NCI-H146 (cell line): Measurements from ENCODE around the gene PLEK2.
A peak's percentile ranks its signal among the peaks of the same experiment; 100 is the strongest.

Experiments used
- DNase-seq: peaks from one replicate; lab custom pipeline; 2025; lab: John Stamatoyannopoulos, UW

PLEK2 gene

DNA sequence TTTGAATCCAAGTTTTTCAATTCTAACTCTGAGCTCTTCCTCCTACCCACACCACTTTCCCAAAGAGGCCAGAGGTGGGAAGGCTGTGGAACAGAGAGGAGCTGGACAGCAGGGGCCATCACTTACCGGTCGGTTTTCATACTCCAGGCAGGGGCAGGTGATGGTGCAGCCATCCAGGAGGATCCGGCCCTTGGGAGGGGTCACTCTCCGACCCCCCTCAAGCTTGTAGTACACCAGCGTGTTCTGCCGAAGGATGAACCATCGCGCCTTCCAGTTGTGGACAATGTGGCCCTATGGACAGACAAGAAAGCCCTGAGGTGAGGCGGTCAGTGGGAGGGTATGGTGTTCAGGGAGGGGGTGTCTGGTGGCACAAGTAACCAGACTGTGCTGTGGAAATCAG lies 14.4 kb downstream of the PLEK2 start:
- DNase-seq: no peak

GRCh38 chr14:67396381-67396970 lies 15.5 kb downstream of the PLEK2 start:
- DNase-seq: no peak

GRCh38 chr14:67395876-67396189 lies 16.1 kb downstream of the PLEK2 start:
- DNase-seq: no peak

DNA sequence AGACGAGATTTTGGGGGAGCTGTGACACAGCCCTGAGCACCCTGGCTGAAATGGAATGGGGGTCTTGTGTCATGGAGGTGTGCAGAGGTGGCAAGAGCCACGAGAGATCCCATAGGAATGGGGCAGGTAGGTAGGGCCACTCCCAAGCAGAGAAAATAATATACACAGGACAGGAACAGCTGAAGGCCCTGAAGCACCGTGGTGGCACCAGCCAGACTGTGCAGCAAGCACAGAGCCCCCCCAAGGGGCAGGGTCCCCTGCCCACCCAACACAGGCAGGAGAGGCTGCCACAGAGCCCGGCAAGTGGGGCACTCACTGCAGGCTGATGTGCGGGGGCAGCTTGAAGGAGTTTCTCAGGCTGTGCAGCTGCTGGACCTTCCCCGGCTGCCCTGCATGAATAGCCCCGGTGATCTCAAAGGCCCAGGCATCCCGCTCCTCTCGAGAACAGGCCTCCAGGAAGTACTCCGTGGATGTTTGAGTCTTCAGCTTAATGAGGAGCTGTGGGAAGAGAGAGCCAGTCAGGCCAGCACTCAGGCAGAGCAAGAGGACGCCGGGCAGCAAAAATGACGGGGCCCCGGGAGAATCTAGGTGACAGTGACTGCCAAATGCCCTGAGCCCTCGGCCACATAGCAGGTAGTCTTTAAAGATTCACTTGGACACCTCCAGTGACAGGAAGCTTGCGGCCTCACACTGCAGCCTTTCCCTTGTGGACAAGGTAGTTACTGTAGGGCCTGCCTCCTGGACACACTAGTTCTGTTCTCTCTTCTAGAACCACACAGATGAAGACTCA lies 16.7 kb downstream of the PLEK2 start:
- no peak for DNase-seq

DNA sequence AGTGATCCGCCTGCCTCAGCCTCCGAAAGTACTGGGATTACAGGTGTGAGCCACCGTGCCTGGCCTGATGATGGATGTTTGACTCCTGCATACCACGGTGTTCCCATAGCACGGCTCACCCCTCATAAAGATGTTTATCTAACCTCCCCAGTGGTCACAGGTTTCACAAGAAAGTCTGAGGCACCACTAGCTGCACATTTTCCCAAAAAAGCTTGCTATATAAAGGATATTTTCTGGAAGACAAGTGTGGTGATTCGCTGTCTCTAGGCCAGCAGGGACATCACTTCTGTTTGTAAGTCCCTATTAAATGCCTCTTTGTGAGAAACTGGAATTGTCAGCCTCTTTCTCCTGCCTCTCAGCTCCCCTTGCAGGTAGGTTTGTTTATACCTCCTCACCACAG lies 18.3 kb downstream of the PLEK2 start:
- no peak for DNase-seq

DNA sequence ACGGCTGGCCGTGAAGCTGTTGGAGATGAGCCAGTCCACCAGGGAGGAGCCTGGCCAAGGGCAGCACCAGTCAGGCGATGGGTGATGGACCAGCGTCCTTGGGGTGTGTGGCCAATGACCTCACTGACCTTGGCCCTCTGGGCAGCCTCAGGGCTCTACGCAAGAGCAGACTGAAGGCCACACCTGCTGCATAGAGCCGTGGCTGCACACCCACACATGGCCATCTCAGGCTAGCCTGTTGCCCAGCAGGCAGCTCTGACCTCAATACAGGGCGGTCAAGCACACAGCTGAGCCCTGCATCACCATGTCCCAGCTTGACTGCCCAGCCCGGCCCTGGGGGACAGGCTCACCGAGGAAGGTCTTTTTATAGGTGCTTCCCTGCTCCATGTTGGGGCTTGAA lies 19.2 kb downstream of the PLEK2 start:
- DNase-seq: no peak

DNA sequence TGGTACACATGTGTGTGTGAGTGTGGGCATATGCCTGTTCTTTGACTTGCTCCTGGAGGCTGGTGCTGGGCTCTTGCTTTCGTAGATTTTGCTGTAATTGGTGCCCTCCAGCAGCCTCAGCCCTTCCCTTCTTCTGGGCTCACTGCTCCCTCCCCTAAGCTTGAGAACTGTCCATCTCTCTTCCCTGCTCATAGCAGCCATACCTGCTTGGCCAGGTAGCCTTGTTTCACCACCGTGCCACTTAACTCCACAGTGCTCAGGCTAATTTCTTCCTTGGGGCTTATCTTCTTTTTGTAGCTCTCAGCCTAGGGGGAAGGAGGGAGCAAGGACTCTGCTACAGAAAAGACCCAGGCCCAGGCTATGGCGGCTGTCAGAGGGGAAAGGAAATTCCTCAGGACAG lies 19.8 kb downstream of the PLEK2 start:
- no peak for DNase-seq

- no peak for DNase-seq
Observed at GRCh38 chr14:67391268-67391667, 20.7 kb downstream of the PLEK2 start.

- no peak for DNase-seq
Observed at GRCh38 chr14:67389811-67390534, 22.0 kb downstream of the PLEK2 start.

DNA sequence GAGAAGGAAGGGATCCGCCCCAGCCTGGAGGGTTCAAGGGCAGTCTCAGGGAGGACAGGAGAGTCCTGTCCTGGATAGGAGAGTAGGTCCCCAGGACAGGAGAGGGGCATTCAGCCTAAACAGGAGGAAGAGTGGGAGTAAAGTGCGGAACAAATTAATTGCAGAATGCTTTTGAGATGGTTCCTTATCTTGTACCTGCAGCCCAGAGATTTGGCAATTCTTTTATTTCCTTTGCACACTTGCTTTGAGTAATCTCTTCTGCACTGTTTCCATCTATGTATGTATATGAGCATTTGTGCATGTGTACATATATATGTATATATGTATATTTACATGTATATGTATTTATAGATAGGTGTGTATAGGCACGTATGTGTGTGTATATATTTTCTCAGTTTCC lies 22.7 kb downstream of the PLEK2 start:
- no peak for DNase-seq

- no peak for DNase-seq
Observed at GRCh38 chr14:67387195-67387594, 24.8 kb downstream of the PLEK2 start.

DNA sequence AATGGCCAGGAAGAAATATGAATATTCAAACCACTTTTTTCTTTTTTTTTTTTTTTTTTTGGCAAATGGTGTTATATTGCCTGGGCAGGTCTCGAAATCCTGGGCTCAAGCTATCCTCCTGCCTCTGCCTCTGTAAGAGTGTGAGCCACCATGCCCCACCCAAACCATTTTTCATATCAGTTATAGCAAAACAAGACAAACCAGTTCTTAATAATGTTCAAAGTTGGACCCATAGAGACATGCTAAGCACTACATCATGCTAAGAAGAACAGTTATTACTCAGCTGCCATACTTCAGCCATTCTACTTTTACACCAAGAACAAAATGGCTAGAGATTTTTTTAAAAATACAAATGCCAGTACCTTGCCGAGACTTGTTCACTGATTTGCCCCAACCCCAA lies 26.3 kb downstream of the PLEK2 start:
- no peak for DNase-seq

GRCh38 chr14:67385120-67385519 lies 26.8 kb downstream of the PLEK2 start:
- DNase-seq: no peak

DNA sequence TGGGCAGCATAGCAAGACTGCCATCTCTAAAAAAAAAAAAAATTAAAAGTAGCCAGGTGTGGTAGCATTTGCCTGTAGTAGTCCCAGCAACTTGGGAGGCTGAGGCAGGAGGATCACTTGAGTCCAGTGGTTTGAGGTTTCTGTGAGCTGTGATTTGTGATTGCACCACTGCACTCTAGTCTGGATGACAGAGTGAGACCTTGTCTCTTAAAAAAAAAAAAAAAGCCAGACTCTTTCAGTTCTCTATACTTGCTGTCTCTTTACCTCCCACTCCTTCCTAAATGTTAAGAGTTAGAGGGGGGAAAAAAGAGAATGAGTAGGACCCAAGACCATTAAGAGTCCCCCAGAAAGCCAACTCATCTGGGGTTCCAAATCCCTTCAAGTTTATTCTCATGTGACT lies 34.0 kb downstream of the PLEK2 start:
- no peak for DNase-seq

GRCh38 chr14:67373347-67373746 lies 38.6 kb downstream of the PLEK2 start:
- no peak for DNase-seq

DNA sequence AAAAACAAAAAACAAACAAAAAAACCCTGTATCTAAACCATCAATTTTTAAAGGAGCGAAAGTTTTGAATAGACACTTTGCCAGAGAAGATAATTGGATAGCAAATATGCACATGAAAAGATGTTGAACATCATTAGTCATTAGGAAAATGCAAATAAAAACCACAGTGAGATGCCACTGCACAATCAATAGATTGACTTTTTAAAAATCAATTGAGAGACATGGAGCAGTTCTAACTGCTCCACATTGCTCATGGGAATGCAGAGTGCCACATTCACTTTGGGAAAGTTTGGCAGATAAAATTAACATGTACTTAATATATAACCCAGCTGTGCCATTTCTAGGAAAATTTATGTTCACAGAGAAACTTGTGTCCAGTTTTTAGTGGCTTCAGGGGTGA lies 39.1 kb downstream of the PLEK2 start:
- no peak for DNase-seq

DNA sequence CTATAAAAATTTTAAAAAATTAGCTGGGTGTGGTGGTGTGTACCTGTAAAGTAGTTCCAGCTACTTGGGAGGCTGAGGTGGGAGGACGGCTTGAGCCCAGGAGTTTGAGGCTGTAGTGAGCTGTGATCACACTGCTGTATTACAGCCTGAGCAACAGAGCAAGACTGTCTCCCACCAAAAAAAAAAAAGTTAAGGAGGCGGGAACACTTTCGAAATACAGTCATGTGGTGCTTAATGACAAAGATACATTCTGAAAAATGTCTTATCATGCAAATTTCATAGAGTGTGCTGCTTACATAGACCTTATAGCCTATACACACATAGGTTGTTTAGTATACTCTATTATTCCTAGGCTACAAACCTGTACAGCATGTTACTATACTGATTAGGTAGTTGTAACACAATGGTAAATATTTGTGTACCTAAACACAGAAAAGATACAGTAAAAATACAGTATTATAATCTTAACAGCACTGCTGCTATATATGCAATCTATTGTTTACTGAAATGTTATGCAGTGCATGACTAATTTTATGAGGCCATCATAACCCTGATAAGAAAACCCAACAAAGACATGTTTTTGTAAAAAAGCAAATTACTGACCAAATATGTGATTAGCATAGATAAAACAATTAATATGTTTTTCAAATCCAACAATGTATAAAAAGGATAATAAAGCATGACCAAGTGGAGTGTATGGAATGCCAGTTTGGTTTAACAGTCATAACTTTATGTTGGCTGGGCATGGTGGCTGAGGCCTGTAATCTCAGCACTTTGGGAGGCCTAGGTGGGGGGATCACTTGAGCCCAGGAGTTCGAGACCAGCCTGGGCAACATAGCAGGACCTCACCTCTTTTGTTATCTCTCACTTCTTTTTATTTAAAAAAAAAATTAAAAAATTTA lies 40.5 kb downstream of the PLEK2 start:
- no peak for DNase-seq

GRCh38 chr14:67370830-67371229 lies 41.1 kb downstream of the PLEK2 start:
- DNase-seq: no peak

- DNase-seq: no peak
Observed at GRCh38 chr14:67365476-67365875, 46.5 kb downstream of the PLEK2 start.

DNA sequence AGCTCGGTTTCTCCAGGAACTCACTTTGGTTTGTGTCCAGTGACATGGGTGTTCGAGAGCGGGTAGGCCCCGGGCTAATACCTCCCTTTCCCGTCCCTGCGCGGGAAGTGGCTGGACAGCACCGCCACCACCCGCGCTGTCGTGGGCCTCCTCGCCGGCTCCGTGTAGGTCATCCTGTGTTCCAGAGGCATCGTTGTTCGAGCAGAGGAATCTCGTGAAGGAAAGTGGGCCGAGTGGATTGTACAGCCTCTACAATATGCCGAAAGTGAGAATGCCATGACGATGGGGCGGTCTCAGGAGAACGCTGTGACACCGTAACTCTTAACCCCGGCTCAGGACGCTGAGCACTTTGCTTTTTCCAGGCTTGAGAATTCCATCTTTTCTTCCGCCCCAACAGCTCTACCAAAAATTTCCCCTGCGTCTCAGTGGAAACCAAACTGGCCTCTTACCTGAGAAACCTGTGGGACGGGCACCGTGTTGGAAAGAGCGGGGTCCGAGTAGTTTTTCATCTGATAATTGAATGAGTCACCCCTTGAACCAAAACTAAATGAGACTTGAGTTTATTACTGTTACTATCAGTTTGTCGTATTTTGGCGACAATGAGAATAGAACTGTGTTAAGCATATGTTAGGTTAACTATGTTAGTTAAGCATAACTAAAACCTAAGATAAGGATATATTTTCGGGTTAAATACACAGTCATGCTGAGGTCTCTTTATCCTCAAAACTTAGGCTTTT lies 51.3 kb downstream of the PLEK2 start:
- DNase-seq: no peak

DNA sequence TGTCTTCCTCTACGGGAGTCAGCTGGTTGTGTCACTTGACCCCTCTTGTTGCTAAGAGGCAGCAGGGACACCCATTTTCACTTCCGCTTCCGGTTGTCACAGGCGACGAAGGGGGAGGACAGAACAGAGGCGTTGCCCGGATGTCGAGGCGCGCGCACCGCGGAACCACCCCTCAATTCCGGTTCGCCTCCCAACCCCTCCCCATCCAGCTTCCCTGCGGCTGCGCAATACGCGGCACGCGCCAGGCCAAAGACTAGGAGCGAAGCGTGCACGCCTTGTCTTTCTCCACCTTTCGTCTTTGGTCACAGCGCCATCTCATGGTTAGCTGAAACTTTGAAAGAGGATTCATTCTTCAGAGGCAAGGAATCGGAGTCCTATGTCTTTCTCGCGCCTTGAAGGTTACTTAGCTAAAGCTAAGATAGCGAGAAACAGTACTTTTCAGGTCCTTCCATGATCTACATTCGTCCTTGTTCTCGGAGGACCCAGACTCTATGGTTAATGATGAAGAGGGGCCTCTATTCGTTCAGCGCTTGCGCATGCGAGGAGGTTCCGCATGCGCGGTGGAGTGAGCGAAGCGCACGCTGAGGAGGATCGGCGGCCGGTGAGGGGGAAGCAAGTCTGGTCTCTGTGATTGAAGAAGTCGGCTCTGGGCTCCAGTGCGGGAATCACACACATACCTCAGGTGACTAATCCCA lies 52.0 kb downstream of the PLEK2 start, which contains the start of the genes ATP6V1D and EIF2S1:
ATP6V1D (minus strand) TSS at position 30 of the 695 bp plus-strand sequence. CDS start 106 bp downstream, outside the sequence.
EIF2S1 (plus strand) TSS at position 554 of the 695 bp plus-strand sequence. CDS start 4,440 bp downstream, outside the sequence.
- peak; percentile 97 for DNase-seq
